Measurements from ENCODE around the gene PDIA6.

The PDIA6 gene

GRCh38 chr2:10812362-10813162, at the start of gene PDIA6:
Gene PDIA6, minus strand, starts transcription at chr2:10812785. Its CDS starts 89 bp downstream, at chr2:10812696.
- Mint-ChIP-seq H3K27me3 (no peaks in the 10 kb centered on the region), H3K36me3 (ENCODE audit: low read depth) (peaks cover 33% of the 10 kb centered on the region), H3K4me3 (peak within 1 kb of the TSS; percentile 93), H3K27ac (peak within 1 kb of the TSS; percentile 97), H3K4me1 (ENCODE audit: low read depth) (peaks cover 41% of the 10 kb centered on the region), H3K9me3 (no peaks in the 10 kb centered on the region)

GRCh38 chr2:10862330-10862729, 49.7 kb upstream of the PDIA6 start:
- peaks cover 15% of the 10 kb centered on the region for H3K4me1 Mint-ChIP-seq (ENCODE audit: low read depth)
- H3K4me3 Mint-ChIP-seq: no peak overlapping the region
- no peaks in the 10 kb centered on the region for H3K9me3 Mint-ChIP-seq
- no peaks in the 10 kb centered on the region for H3K36me3 Mint-ChIP-seq (ENCODE audit: low read depth)
- H3K27ac Mint-ChIP-seq: no peak overlapping the region
- peaks cover 21% of the 10 kb centered on the region for H3K27me3 Mint-ChIP-seq

DNA sequence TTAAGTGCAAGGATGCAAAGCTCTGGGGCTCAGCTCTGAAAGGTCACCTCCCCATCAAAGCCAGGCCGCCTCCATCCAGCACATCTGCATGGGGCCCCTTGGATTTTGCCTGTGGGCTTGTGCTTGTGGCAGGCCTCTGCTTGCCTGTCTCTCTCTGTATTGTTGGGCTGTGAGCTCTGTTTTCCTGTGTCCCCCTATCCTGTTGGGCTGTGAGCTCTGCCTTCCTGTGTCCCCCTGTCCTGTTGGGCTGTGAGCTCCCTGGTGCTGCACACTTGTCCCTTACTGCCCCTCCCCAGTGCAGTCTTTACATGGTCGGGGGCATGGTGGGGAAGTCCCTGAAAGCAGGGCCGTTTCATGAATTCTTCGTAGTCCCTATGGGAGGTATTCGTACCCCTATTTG, 49.2 kb upstream of the PDIA6 start:
- Mint-ChIP-seq H3K9me3 (no peaks in the 10 kb centered on the region), H3K27ac (no peak overlapping the region), H3K36me3 (ENCODE audit: low read depth) (no peaks in the 10 kb centered on the region), H3K4me3 (no peak overlapping the region), H3K4me1 (ENCODE audit: low read depth) (peaks cover 15% of the 10 kb centered on the region), H3K27me3 (peaks cover 21% of the 10 kb centered on the region)

GRCh38 chr2:10860814-10861325, 48.3 kb upstream of the PDIA6 start:
- Mint-ChIP-seq H3K27ac (no peak overlapping the region), H3K4me1 (ENCODE audit: low read depth) (peaks cover 15% of the 10 kb centered on the region), H3K36me3 (ENCODE audit: low read depth) (no peaks in the 10 kb centered on the region), H3K4me3 (no peak overlapping the region), H3K27me3 (peaks cover 16% of the 10 kb centered on the region), H3K9me3 (no peaks in the 10 kb centered on the region)

- Mint-ChIP-seq H3K4me1 (ENCODE audit: low read depth) (peaks cover 15% of the 10 kb centered on the region), H3K27me3 (peaks cover 15% of the 10 kb centered on the region), H3K27ac (no peak overlapping the region), H3K4me3 (no peak overlapping the region), H3K9me3 (no peaks in the 10 kb centered on the region), H3K36me3 (ENCODE audit: low read depth) (no peaks in the 10 kb centered on the region)
These were observed 47.7 kb upstream of the PDIA6 start for GRCh38 chr2:10860081-10860813.

GRCh38 chr2:10859278-10859677, 46.7 kb upstream of the PDIA6 start:
- H3K4me3 Mint-ChIP-seq: no peak overlapping the region
- no peaks in the 10 kb centered on the region for H3K9me3 Mint-ChIP-seq
- peaks cover 5% of the 10 kb centered on the region for H3K4me1 Mint-ChIP-seq (ENCODE audit: low read depth)
- no peaks in the 10 kb centered on the region for H3K36me3 Mint-ChIP-seq (ENCODE audit: low read depth)
- H3K27me3 Mint-ChIP-seq: peaks cover 15% of the 10 kb centered on the region
- no peak overlapping the region for H3K27ac Mint-ChIP-seq

DNA sequence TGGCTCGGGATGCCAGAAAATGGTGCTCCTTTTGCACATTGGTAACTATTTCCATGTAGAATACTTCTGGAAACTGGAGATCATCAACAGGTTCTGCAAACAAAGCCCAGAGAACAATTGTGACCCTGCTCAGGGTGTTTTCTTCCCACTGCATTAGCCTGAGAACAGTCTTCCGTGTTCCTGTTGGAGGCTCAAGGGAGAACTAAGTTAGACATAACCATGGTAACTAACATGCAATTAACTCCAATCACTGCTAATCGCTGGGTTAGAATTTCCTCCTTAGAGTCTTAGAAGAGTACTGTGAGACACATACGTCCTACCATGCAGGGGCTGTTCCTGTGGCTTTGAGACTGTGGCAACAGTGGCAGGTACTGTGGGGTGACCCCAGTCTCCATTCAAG, 36.0 kb upstream of the PDIA6 start:
- Mint-ChIP-seq H3K36me3 (ENCODE audit: low read depth) (no peaks in the 10 kb centered on the region), H3K9me3 (no peaks in the 10 kb centered on the region), H3K4me3 (no peak overlapping the region), H3K4me1 (ENCODE audit: low read depth) (no peaks in the 10 kb centered on the region), H3K27me3 (peaks cover 7% of the 10 kb centered on the region), H3K27ac (no peak overlapping the region)

- no peaks in the 10 kb centered on the region for H3K36me3 Mint-ChIP-seq (ENCODE audit: low read depth)
- H3K4me3 Mint-ChIP-seq: no peak overlapping the region
- H3K27me3 Mint-ChIP-seq: peaks cover 11% of the 10 kb centered on the region
- H3K4me1 Mint-ChIP-seq (ENCODE audit: low read depth): no peaks in the 10 kb centered on the region
- H3K9me3 Mint-ChIP-seq: peaks cover 5% of the 10 kb centered on the region
- no peak overlapping the region for H3K27ac Mint-ChIP-seq
These were observed 34.4 kb upstream of the PDIA6 start for GRCh38 chr2:10847008-10847407.

- no peak overlapping the region for H3K4me3 Mint-ChIP-seq
- no peaks in the 10 kb centered on the region for H3K4me1 Mint-ChIP-seq (ENCODE audit: low read depth)
- H3K36me3 Mint-ChIP-seq (ENCODE audit: low read depth): no peaks in the 10 kb centered on the region
- peaks cover 13% of the 10 kb centered on the region for H3K27me3 Mint-ChIP-seq
- no peak overlapping the region for H3K27ac Mint-ChIP-seq
- peaks cover 11% of the 10 kb centered on the region for H3K9me3 Mint-ChIP-seq
These were observed 33.7 kb upstream of the PDIA6 start for GRCh38 chr2:10846110-10846861.

DNA sequence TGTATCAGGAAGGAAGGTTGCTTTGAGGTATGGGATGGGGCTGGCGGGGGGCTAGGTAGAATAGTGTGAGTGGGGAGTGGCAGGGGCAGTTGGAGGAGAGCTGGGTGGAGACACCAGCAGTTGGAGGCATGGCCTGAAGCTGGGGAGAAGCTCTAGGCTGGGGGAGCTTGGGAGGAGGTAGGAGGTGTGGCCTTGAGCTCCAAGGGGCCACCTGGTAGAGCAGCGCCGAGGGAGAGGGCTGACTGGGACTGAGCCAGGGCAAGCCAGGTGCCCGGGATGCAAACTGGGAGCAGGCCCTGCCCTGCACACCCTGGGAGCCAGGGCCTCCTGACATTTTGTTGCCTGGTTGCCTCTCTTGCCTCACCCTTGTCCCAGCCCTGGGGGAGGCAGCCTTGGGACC, 33.1 kb upstream of the PDIA6 start:
- Mint-ChIP-seq H3K9me3 (peaks cover 17% of the 10 kb centered on the region), H3K27me3 (peaks cover 13% of the 10 kb centered on the region), H3K27ac (no peak overlapping the region), H3K4me1 (ENCODE audit: low read depth) (no peaks in the 10 kb centered on the region), H3K4me3 (no peak overlapping the region), H3K36me3 (ENCODE audit: low read depth) (peaks cover 3% of the 10 kb centered on the region)

DNA sequence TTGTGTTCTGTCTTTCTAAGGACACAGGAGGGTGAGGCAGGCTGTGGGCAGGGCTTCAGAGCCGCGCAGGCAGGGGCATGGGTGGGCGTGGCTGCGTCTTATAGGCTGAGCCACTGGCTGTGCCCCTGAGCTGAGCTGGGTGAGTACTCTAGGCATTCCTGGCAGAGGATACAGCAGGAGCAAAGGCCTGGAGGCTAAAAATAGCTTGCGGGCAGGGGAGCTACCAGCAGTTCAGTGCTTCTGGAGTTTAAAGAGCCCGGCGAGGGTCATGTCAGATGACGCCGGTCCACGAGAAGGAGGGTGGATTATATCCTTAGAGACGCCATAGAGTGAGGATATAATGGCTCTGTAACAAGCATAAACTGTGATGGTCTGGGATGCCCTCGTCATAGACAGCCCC, 31.5 kb upstream of the PDIA6 start:
- peaks cover 13% of the 10 kb centered on the region for H3K27me3 Mint-ChIP-seq

GRCh38 chr2:10842506-10842905, 29.9 kb upstream of the PDIA6 start:
- peaks cover 26% of the 10 kb centered on the region for H3K9me3 Mint-ChIP-seq
- H3K27me3 Mint-ChIP-seq: peaks cover 17% of the 10 kb centered on the region

More for the DNA sequence above, 31.5 kb upstream of the PDIA6 start:
- H3K4me1 Mint-ChIP-seq (ENCODE audit: low read depth): no peaks in the 10 kb centered on the region
- H3K27ac Mint-ChIP-seq: no peak overlapping the region
- no peak overlapping the region for H3K4me3 Mint-ChIP-seq
- H3K9me3 Mint-ChIP-seq: peaks cover 26% of the 10 kb centered on the region
- peaks cover 5% of the 10 kb centered on the region for H3K36me3 Mint-ChIP-seq (ENCODE audit: low read depth)

DNA sequence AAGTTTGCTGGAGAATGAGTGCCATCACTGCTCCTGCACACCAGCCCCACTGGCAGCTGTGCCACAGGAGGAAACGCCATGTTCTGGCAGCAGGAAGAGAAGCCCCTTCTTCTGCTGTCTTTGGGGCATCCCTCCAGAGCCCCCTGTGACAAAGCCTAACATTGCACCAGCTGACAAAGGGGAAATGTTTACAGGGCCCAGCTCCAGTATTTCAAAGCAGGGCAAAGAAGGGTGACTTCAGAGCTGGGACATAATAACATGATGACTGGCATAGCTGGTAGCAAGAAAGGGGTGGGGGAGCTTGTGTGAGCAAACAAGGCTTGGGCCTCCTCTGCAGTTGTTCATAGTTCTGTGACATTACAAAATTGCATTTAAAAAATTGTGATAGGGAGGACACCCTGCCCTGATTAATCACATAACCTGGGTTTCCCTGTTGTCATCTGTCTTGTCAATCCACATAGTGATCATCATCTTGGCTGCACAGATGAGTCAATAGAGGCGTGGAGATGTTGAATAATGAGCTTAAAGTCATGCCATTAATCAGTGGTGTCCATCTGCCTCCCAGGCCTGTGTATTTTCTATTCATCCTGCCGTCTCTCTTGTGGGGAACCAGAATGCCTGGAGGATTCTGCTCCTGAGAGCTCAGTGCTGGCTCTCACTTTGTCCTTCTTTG, 29.1 kb upstream of the PDIA6 start:
- H3K9me3 Mint-ChIP-seq: peaks cover 26% of the 10 kb centered on the region
- peaks cover 18% of the 10 kb centered on the region for H3K27me3 Mint-ChIP-seq
- no peaks in the 10 kb centered on the region for H3K4me1 Mint-ChIP-seq (ENCODE audit: low read depth)
- peaks cover 5% of the 10 kb centered on the region for H3K36me3 Mint-ChIP-seq (ENCODE audit: low read depth)
- no peak overlapping the region for H3K4me3 Mint-ChIP-seq
- H3K27ac Mint-ChIP-seq: no peak overlapping the region

More at GRCh38 chr2:10842506-10842905, 29.9 kb upstream of the PDIA6 start:
- Mint-ChIP-seq H3K4me3 (no peak overlapping the region), H3K4me1 (ENCODE audit: low read depth) (no peaks in the 10 kb centered on the region), H3K36me3 (ENCODE audit: low read depth) (peaks cover 5% of the 10 kb centered on the region), H3K27ac (no peak overlapping the region)

- no peaks in the 10 kb centered on the region for H3K4me1 Mint-ChIP-seq (ENCODE audit: low read depth)
- peaks cover 14% of the 10 kb centered on the region for H3K27me3 Mint-ChIP-seq
- H3K4me3 Mint-ChIP-seq: no peak overlapping the region
- H3K36me3 Mint-ChIP-seq (ENCODE audit: low read depth): peaks cover 5% of the 10 kb centered on the region
- peaks cover 26% of the 10 kb centered on the region for H3K9me3 Mint-ChIP-seq
- no peak overlapping the region for H3K27ac Mint-ChIP-seq
These were observed 27.2 kb upstream of the PDIA6 start for GRCh38 chr2:10839813-10840212.
